HepG2 (cell line): ENCODE results near the gene RHOT2. TPM values are rescaled to one million over a fixed set of nuclear protein-coding genes. Genes with fewer than 3 reads are reported as not detected.

ENCODE experiments used
- EED ChIP-seq: sonication (generic); formaldehyde crosslinking; IDR thresholded peaks from 2 replicates; pipeline ENCODE4 v1.5.0; 2020; ENCODE audit warnings: mild to moderate bottlenecking, missing genetic modification reagents
- ELF4 ChIP-seq: sonication (generic); formaldehyde crosslinking; IDR thresholded peaks from 2 replicates; pipeline ENCODE4 v1.5.0; 2020; ENCODE audit warnings: missing genetic modification reagents, mild to moderate bottlenecking, moderate library complexity, borderline replicate concordance
- HDAC1 ChIP-seq: sonication (generic); formaldehyde crosslinking; IDR thresholded peaks from 2 replicates; pipeline ENCODE4 v1.5.1; 2020; ENCODE audit warnings: mild to moderate bottlenecking, missing genetic modification reagents
- IKZF4 ChIP-seq: sonication (generic); formaldehyde crosslinking; IDR thresholded peaks from 2 replicates; pipeline ENCODE4 v1.5.1; 2020; ENCODE audit warnings: borderline replicate concordance, mild to moderate bottlenecking, low read depth, missing genetic modification reagents; ENCODE audit errors: not compliant biosample characterization
- MTF2 ChIP-seq: sonication (generic); formaldehyde crosslinking; IDR thresholded peaks from 2 replicates; pipeline ENCODE4 v1.5.0; 2020; ENCODE audit warnings: missing genetic modification reagents, borderline replicate concordance
- PCBP1 ChIP-seq: fragments of 200-400 bp; formaldehyde crosslinking; IDR thresholded peaks from 2 replicates; pipeline ENCODE4 v1.6.1; 2017; ENCODE audit warnings: mild to moderate bottlenecking, low read depth, low read length, borderline replicate concordance
- PRDM15 ChIP-seq: sonication (generic); formaldehyde crosslinking; IDR thresholded peaks from 2 replicates; pipeline ENCODE4 v1.4.0; 2020; ENCODE audit warnings: missing genetic modification reagents
- TCF12 ChIP-seq, 2 experiments: fragments of 450-650 bp in 1 of 2; sonication (generic) in 1 of 2; formaldehyde crosslinking in 1 of 2; IDR thresholded peaks; 2 replicates each; pipeline versions ENCODE4 v1.6.1 to v1.8.0; 2017 to 2022; ENCODE audit warnings: antibody characterized with exemption in 1 of 2, mild to moderate bottlenecking in 1 of 2, missing genetic modification reagents in 1 of 2, moderate library complexity in 1 of 2
- U2AF1 ChIP-seq: fragments of 200-400 bp; formaldehyde crosslinking; optimal IDR thresholded peaks from 2 replicates; pipeline ENCODE3; 2017; ENCODE audit warnings: mild to moderate bottlenecking, low read depth, low read length
- ZNF44 ChIP-seq: sonication (generic); formaldehyde crosslinking; IDR thresholded peaks from 2 replicates; pipeline ENCODE4 v1.5.1; 2020; ENCODE audit warnings: mild to moderate bottlenecking, missing genetic modification reagents
- ZSCAN20 ChIP-seq: sonication (generic); formaldehyde crosslinking; IDR thresholded peaks from 2 replicates; pipeline ENCODE4 v1.4.0; 2020; ENCODE audit warnings: missing genetic modification reagents, mild to moderate bottlenecking, borderline replicate concordance
- ZSCAN31 ChIP-seq: sonication (generic); formaldehyde crosslinking; IDR thresholded peaks from 2 replicates; pipeline ENCODE4 v1.5.0; 2020; ENCODE audit warnings: low read depth, mild to moderate bottlenecking, missing genetic modification reagents
- polyA plus RNA-seq, 8 experiments: library from polyadenylated mRNA; depleted of rRNA in 3 of 8; stranded (reverse) in 7 of 8; unstranded in 1 of 8; fragments of >200 nt; fragmentation: Illumina TruSeq in 4 of 8; extraction: Trizol in 4 of 8; gene quantifications; 2 replicates each; pipeline versions ENCODE4 v1.2.1 to v1.2.3, GENCODE V29; 2011 to 2016; ENCODE audit warnings: low read depth in 4 of 8, missing spikeins in 1 of 8, mixed read lengths in 1 of 8; ENCODE audit not compliant: insufficient read depth in 1 of 8
- total RNA-seq, 5 experiments: library from RNA; depleted of rRNA; stranded (reverse); fragments of >200 nt; fragmentation: Illumina TruSeq; extraction: Trizol; gene quantifications; 2 replicates each; pipeline ENCODE4 v1.2.3, GENCODE V29; 2016; ENCODE audit warnings: low read depth in 1 of 5
- TF ChIP-seq, protein P1 (sequence below): sonication (generic); formaldehyde crosslinking; conservative IDR thresholded peaks from 2 replicates; pipeline ENCODE4 v1.4.0; 2020; ENCODE audit warnings: mild to moderate bottlenecking, missing genetic modification reagents, moderate library complexity
- TF ChIP-seq, protein P2 (sequence below): sonication (generic); formaldehyde crosslinking; IDR thresholded peaks from 2 replicates; pipeline ENCODE4 v1.5.0; 2020; ENCODE audit warnings: mild to moderate bottlenecking, missing genetic modification reagents
- TF ChIP-seq, protein P3 (sequence below): IDR thresholded peaks from 2 replicates; pipeline ENCODE4 v1.6.1; 2016; ENCODE audit warnings: missing compliant biosample characterization, missing genetic modification reagents, borderline replicate concordance

RHOT2 gene
- total and polyA plus RNA-seq, 2 of the 13 experiments (the other 11 are each of a cell fraction or from before 2014, with no cell fraction given): 63.6 to 76.9 TPM

DNA sequence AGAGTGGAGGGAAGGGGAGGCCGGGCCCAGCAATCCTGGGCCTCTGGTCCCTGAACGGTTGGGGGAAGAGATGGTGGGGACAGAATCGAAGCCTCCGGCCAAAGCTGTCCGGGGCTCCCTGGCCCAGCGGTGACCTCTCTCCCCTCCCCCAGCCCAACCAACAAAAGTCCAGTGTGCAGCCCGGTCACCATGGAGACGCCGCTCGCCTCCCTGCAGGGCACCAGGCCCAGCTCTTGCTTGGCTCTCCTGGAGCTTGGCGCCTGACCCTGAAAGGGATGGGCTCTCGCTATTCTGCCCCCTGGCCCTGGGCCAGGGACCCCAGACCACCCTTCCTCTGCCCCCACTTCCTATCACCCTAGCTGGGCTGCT, 48.3 kb downstream of the RHOT2 start (continued):
- TF ChIP-seq, protein P1, sequence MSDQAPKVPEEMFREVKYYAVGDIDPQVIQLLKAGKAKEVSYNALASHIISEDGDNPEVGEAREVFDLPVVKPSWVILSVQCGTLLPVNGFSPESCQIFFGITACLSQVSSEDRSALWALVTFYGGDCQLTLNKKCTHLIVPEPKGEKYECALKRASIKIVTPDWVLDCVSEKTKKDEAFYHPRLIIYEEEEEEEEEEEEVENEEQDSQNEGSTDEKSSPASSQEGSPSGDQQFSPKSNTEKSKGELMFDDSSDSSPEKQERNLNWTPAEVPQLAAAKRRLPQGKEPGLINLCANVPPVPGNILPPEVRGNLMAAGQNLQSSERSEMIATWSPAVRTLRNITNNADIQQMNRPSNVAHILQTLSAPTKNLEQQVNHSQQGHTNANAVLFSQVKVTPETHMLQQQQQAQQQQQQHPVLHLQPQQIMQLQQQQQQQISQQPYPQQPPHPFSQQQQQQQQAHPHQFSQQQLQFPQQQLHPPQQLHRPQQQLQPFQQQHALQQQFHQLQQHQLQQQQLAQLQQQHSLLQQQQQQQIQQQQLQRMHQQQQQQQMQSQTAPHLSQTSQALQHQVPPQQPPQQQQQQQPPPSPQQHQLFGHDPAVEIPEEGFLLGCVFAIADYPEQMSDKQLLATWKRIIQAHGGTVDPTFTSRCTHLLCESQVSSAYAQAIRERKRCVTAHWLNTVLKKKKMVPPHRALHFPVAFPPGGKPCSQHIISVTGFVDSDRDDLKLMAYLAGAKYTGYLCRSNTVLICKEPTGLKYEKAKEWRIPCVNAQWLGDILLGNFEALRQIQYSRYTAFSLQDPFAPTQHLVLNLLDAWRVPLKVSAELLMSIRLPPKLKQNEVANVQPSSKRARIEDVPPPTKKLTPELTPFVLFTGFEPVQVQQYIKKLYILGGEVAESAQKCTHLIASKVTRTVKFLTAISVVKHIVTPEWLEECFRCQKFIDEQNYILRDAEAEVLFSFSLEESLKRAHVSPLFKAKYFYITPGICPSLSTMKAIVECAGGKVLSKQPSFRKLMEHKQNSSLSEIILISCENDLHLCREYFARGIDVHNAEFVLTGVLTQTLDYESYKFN: peak; percentile 48
- TF ChIP-seq MTF2 (CRISPR knock-in tag) (no peak), IKZF4 (CRISPR knock-in tag) (peak; percentile 46), ZNF44 (CRISPR knock-in tag) (no peak), PRDM15 (CRISPR knock-in tag) (no peak), U2AF1 (no peak), PCBP1 (0 out of 2 replicates have a peak, but pooled peaks have one; percentile 79), TCF12 (IDR thresholded peaks at IDR 0.05) (no peak), TCF12 (CRISPR knock-in tag; IDR thresholded peaks at IDR 0.05) (no peak), EED (CRISPR knock-in tag) (no peak), ZSCAN31 (CRISPR knock-in tag) (0 out of 2 replicates have a peak, but pooled peaks have one; percentile 7), HDAC1 (0 out of 2 replicates have a peak, but pooled peaks have one; percentile 39), ZSCAN20 (CRISPR knock-in tag) (no peak), ELF4 (CRISPR knock-in tag) (no peak)
- TF ChIP-seq, protein P2, sequence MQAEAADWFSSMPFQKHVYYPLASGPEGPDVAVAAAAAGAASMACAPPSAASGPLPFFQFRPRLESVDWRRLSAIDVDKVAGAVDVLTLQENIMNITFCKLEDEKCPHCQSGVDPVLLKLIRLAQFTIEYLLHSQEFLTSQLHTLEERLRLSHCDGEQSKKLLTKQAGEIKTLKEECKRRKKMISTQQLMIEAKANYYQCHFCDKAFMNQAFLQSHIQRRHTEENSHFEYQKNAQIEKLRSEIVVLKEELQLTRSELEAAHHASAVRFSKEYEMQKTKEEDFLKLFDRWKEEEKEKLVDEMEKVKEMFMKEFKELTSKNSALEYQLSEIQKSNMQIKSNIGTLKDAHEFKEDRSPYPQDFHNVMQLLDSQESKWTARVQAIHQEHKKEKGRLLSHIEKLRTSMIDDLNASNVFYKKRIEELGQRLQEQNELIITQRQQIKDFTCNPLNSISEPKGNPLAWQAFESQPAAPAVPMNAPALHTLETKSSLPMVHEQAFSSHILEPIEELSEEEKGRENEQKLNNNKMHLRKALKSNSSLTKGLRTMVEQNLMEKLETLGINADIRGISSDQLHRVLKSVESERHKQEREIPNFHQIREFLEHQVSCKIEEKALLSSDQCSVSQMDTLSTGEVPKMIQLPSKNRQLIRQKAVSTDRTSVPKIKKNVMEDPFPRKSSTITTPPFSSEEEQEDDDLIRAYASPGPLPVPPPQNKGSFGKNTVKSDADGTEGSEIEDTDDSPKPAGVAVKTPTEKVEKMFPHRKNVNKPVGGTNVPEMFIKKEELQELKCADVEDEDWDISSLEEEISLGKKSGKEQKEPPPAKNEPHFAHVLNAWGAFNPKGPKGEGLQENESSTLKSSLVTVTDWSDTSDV (CRISPR knock-in tag): no peak
- TF ChIP-seq, protein P3, sequence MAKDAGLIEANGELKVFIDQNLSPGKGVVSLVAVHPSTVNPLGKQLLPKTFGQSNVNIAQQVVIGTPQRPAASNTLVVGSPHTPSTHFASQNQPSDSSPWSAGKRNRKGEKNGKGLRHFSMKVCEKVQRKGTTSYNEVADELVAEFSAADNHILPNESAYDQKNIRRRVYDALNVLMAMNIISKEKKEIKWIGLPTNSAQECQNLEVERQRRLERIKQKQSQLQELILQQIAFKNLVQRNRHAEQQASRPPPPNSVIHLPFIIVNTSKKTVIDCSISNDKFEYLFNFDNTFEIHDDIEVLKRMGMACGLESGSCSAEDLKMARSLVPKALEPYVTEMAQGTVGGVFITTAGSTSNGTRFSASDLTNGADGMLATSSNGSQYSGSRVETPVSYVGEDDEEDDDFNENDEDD: no peak
